ENCODE measurements around the gene RTP1.

- TF ChIP-seq POLR2AphosphoS5 (IDR thresholded peaks at IDR 0.05): no peak
- TF ChIP-seq, protein P1, sequence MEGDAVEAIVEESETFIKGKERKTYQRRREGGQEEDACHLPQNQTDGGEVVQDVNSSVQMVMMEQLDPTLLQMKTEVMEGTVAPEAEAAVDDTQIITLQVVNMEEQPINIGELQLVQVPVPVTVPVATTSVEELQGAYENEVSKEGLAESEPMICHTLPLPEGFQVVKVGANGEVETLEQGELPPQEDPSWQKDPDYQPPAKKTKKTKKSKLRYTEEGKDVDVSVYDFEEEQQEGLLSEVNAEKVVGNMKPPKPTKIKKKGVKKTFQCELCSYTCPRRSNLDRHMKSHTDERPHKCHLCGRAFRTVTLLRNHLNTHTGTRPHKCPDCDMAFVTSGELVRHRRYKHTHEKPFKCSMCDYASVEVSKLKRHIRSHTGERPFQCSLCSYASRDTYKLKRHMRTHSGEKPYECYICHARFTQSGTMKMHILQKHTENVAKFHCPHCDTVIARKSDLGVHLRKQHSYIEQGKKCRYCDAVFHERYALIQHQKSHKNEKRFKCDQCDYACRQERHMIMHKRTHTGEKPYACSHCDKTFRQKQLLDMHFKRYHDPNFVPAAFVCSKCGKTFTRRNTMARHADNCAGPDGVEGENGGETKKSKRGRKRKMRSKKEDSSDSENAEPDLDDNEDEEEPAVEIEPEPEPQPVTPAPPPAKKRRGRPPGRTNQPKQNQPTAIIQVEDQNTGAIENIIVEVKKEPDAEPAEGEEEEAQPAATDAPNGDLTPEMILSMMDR (IDR thresholded peaks at IDR 0.05): no peak
Observed at GRCh38 chr3:187172929-187173328, 24.4 kb upstream of the RTP1 start.
